DMS79 treated with DMSO at 0.1 percent for 48 hours (cell line): ENCODE measurements around the gene RNF19B.
A peak's percentile ranks its signal among the peaks of the same experiment; 100 is the strongest.
"Not testable (repeated sequence)": the region's sequence is repeated elsewhere in the genome, so short reads cannot be mapped to it uniquely, and the experiment has no call there.

Experiments used
- DNase-seq: peaks from one replicate; lab custom pipeline; 2025; lab: John Stamatoyannopoulos, UW

The RNF19B gene

DNA sequence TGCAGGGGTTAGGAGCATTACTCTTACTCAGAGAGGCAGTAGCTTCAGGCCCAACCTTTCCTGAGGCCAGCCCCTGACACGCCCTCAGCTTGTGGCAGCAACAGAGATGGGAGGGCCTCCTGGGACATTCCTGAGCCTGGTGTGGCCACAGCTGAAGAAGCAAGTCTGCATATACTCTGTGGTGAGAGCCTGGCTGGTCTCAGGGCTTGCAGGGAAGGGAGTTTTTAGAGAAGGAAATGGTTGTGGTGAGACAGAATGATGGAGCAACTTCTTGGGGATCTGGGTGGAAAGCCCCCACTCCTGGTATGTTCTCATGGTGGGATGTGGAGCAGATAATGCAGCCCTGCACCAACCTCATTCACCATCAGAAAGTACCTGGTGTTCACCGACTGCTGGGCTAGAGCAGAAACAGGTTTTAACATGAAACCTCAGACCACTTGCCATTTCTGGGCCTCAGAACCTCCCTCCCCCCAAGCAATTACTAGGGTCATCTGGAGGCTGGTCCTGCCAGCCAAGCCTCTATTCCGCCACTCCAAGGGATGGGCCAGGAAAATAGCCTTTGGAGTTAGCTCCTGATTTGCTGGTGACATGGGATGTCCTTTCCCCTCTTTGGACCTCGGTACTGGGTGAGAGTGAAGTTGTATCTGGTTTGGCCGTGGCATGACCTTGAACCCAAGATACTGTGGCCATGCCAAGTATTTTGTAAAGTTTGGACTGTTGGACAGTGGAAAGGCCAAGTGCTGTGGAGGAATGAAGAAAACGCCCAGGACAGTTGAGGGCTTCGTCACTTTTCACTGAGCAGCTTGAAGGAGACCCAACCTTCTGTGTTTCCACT lies 28.1 kb upstream of the RNF19B start:
- DNase-seq = no peak

DNA sequence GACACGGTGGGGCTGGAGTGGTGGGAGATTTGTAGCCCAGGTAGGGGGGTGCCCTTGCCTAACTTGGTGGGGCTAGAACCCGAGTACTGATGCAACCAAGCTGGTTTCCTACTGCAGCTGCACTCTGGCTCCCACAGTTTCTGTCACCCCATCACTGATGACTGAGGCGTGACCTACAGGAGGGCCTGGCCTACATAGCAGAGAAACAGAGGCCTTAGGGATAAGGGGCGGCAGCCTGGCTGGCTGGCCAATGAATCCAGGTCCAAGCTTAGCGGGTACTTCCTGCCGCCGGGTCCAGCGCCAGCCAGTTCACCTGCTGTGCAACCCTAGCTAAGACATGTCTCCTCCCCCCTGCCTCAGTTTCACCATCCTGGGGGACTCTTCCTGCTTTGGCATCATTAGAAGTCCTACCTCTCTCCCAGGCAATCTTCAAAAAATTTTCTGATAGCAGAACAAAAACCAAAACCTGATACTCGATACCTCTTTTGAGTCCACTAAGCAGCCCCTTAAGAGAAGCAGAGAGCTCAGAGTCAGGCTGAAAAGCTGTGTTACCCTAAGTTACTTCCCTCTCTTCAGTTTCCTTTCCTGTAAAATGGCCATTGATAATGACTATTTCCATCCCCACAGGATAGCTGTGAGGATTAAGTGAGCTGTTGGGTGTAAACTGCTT lies 27.3 kb upstream of the RNF19B start:
- DNase-seq = peak; percentile 41

DNA sequence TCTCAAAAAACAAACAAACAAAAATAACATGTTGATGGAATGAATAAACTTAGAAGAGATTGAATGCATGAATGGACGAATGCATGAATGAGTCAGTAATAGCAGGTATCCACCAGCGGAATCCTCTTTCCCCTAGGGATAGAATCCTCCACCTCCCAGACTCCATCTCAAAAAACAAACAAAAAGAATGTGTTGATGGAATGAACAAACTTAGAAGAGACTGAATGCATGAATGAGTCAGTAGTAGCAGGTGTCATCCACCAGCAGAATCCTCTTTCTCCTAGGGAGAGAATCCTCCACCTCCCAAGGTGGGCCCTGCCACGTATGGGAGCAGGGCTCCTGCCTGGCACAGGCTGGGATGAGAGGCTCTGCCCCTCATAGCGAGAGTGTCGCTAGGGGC lies 26.8 kb upstream of the RNF19B start:
- DNase-seq = no peak

DNA sequence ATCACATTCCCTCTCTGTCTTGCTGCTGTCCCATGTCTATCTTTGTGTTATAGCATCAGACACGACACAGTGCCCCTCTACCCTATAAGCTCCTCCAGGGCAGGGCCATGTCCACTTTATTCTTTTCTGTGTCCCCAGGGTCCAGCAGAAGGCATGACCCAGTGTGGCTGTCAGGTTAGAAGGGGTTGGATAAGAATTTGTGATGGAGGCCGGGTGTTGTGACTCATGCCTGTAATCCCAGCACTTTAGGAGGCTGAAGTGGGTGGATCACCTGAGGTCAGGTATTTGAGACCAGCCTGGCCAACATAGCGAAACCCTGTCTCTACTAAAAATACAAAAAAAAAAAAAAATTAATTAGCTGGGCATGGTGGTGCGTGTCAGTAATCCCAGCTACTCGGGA lies 26.3 kb upstream of the RNF19B start:
- no peak for DNase-seq

DNA sequence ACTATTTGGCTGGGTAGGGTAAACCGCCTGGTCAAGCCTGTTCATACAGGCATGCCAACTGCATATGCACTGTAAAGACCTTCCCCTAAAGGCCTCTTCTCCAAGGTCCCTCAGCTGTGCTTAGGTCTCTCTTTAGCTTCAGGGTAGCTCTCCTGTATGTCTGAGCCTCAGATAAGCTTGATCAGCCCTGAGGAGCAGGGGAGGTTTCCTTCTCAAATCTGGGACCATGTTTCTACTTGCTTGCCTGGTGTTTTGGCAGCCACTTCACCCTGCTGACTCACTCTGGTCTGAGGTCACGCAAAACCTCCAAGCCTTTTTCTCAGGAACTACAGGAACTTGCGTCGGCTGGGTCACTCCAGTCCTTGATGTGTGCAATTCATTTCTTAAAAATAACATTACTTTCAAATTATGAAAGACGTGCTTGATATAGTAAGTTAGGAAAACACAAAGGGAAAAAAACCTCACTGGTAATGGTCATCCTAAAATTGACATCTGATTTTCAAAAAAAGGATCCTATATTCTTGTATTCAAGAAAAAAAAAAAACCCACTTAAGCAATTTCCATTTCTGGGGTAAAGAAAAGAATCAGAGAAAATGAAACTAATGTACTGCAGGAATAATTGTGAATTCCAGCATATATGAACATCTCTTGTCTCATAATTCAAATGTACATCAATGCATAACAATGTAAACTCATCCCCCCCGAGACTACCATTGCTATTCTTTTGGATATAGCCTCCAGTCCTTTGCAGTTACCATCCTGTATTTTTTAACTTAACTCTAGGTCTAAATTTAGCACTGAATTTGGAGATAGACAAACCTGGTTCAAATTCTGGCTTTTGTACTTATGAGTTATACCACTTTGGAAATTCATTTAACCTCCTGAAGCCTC lies 24.8 kb upstream of the RNF19B start:
- DNase-seq = no peak

DNA sequence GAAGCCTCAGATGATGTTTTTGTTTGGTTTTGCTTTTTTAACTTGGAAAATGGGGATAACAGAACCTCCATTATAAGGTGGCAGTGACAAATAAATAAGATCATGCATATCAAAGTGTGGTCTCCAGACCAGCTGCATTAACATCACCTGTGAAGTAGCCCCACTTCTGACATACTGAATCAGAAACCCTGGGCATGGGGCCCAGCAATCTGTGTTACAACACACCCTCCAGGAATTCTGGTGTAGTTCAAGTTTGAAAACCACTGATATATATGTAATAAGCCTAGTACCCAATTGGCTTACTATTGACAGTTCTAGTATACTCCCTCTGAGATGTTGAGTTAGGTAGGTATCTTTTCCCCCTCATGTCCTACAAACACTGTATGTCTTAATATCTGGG lies 24.1 kb upstream of the RNF19B start:
- DNase-seq = no peak

DNA sequence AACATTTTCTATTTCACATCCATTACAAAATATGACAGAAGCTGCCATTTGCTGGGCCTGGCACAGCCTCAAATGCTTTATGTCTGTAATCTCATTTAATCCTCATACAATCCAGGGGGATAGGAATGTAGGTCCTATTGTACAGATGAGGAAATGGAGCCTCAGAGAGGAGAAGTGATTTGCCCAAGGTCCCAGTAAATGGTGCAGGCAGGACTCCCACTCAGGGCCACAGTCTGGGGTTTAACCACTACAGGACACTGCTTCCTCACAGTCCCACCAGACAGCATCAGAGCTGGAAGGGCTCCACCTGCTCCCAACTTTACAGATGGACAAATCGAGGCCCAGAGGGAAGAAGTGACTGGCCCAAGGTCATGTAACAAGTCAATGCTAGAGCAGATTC lies 20.6 kb upstream of the RNF19B start:
- no peak for DNase-seq

DNA sequence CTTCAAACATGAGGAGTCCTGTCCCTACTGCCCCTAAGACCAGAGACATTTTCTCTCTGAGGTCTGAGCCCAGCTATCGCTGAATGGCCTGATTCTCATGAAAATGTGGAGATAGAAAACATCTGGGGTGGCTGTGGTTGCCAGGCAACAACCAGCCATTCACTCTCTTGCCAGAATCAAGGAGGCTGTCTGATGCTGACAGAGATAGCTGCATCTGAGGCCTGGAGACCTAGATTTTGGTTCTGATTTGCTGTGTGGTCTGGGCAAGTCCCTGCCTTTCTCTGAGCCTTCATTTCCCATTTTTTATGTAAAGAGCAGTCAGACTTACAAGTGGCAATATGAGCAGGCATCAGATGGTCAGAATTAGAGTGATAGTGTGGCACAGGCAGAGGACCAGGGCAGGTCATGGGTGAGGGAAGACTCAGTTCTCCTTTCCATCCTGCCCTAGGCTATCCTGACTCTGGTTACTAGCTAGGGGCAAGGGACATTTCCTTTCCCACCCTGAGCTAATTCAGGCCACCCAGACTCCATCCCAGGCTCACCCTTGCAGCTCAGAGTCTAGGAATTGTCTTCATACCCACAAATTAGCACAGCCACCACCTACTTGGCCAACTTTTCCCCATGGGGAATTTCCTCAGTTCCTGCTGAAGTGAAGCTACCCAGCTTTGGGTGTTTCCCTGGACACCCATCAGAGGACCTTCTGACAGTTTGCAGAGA lies 20.0 kb upstream of the RNF19B start:
- DNase-seq = no peak

DNA sequence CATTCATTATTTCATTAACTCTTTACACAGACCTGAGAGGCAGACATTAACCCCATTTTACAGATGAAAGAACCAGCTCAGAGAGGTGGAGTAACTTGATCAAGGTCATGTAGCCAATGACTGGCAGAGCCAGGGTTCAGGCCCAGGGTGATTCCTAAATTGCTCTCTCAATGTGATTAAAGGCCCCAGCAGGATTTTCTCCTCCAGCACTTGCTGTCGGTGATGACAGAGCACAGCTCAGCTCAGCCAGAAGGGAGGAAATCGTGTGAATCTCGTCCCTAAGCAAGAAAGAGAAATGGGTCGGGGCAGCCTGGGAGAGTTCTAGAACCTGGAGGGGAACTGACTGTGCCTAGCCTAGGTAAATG lies 19.5 kb upstream of the RNF19B start:
- no peak for DNase-seq

GRCh38 chr1:32983020-32983419 lies 18.4 kb upstream of the RNF19B start:
- DNase-seq = no peak

- DNase-seq = no peak
Observed at GRCh38 chr1:32981003-32981901, 16.6 kb upstream of the RNF19B start.

- DNase-seq = no peak
Observed at GRCh38 chr1:32980080-32980479, 15.5 kb upstream of the RNF19B start.

GRCh38 chr1:32978854-32979253 lies 14.2 kb upstream of the RNF19B start:
- no peak for DNase-seq

DNA sequence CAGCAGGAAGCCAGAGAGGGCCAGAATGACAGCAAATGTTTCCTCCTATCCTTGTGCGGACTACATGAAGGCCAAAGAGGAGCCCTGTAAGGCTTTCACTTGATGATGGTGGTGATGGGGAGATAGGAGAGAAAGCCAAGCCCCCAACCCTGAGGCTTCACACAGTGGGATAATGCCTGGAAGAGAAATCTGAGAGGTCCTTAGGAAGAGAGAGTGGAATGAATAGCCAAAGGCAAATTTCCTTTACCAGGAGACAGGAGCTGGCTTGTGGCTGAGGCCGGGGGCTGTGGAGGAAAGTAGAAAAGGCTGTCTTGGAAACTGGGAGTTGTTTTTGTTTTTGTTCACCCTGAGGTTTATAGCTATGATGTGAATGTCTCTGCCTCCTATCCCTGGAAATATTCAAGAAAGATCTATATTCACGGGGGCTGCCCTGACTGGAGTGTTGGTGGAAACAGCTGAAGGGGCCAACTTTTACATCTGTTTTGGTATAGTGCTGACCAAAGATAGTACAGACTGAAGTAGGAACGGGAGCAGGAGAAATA lies 13.0 kb upstream of the RNF19B start:
- DNase-seq = no peak

DNA sequence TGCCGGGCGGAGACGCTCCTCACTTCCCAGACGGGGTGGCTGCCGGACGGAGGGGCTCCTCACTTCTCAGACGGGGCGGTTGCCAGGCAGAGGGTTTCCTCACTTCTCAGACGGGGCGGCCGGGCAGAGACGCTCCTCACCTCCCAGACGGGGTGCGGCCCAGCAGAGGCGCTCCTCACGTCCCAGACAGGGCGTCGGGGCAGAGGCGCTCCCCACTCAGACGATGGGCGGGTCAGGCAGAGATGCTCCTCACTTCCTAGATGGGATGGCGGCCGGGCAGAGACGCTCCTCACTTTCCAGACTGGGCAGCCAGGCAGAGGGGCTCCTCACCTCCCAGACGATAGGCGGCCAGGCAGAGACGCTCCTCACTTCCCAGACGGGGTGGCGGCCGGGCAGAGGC lies 10.4 kb upstream of the RNF19B start:
- not testable (repeated sequence) for DNase-seq

GRCh38 chr1:32973458-32973857 lies 8.8 kb upstream of the RNF19B start:
- not testable (repeated sequence) for DNase-seq

DNA sequence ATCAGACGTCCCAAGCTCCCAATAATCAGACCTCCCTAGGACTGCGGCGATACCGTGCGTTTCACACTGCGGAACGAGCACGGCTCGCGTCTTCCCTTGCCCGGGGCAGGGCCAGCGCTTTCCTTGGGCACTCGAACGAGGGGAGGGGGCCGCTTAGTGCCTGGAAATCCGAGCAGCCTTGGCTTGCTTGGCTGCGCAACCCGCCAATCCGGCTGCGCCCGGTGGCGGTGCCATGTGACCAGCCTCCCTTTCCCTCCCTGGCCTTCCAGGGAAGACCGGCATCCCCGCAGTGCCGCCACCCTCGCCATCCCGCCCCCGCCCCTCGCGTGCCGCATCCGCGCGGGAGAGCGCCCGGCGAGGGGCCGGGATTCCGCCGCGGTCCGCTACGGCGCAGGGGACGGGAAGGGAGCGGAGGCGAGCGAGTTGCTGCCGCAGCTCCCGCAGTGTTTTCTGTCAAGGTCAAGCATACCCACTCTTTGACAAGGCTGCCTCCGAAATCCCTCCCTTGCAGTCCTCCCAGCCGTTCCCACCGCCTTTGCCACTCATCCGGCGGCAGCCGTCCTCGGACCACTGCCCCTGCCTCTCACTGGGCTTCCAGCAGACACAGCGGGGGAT lies 8.3 kb upstream of the RNF19B start:
- DNase-seq = peak; percentile 86

DNA sequence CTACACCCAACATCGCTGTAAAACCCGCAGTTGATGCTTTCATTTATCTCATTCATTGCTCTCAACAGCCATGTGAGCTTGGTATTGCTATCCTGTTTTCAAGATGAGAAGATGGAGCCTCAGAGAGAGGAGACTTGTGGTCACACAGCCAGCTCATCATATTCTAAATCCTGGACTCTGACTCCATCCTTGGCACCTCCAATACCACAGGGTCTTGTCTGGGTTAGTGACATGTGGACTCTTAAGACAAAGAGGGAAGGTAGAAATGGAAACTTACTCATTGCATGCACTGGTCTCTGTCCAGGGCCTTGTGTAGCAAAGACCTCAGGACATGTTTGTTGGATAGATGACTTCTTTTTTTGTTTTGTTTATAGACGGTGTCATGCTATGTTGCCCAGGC lies 7.0 kb upstream of the RNF19B start:
- no peak for DNase-seq

DNA sequence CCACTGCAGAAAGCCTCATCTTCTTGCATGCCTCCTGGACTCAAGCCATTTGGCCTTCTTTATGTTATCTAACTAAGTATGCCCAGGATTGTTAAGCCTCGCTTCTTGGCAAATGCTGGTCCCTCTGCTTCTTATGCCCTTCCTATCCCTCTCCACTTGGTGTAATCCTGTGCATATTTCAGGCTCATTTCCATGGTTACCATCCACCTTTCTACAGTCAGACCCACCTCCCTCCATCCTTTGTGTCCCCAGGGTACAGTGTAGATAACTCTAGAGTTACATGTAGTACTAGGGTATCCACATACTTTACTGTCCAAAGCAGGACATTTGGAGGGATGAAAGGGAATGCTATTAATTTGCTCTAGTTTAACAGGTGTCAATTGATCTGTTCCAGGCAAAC lies 6.5 kb upstream of the RNF19B start:
- no peak for DNase-seq

- no peak for DNase-seq
Observed at GRCh38 chr1:32969566-32969965, 5.0 kb upstream of the RNF19B start.
